HFF-Myc (cell line): ENCODE measurements around the gene PRR19.

ENCODE experiments used
- DNase-seq: peaks from one replicate; pipeline ENCODE4 v3.0.0-alpha.2; 2011; ENCODE audit warnings: low read depth; ENCODE audit errors: extremely low read depth
- H3K4me3 ChIP-seq: replicated peaks from 2 replicates; pipeline ENCODE4 v1.5.1; 2011; ENCODE audit warnings: low read depth, mild to moderate bottlenecking, control low read depth, low read length
- TF ChIP-seq, protein P1 (sequence below): IDR thresholded peaks from 2 replicates; pipeline ENCODE4 v1.5.1; 2012; ENCODE audit warnings: mild to moderate bottlenecking, low read depth, low read length, control low read depth; ENCODE audit errors: missing control alignments

Gene PRR19

DNA sequence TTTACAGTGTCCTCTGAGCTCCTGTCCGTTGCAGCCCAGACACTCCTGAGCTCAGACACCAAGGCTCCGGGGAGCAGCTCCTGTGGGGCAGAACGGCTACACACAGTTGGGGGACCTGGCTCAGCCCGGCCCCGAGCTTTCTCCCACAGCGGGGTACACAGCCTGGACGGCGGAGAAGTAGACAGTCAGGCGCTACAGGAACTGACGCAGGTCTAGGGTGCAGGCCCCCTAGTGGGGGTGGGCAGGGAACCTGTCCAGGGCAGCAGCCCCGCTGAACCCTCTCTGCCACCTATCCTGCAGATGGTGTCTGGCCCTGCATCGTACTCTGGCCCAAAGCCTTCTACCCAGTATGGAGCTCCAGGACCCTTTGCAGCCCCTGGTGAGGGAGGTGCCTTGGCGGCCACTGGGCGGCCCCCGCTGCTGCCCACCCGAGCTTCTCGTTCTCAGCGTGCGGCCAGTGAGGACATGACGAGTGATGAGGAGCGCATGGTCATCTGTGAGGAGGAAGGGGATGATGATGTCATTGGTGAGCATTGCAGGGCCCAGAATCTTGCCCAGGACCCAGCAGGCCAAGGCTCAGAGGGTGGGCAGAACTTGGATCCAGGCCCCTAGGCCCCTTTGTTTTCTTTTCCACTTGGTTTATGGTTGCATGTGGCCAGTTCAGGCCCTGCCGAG, 12.9 kb upstream of the PRR19 start:
- TF ChIP-seq, protein P1, sequence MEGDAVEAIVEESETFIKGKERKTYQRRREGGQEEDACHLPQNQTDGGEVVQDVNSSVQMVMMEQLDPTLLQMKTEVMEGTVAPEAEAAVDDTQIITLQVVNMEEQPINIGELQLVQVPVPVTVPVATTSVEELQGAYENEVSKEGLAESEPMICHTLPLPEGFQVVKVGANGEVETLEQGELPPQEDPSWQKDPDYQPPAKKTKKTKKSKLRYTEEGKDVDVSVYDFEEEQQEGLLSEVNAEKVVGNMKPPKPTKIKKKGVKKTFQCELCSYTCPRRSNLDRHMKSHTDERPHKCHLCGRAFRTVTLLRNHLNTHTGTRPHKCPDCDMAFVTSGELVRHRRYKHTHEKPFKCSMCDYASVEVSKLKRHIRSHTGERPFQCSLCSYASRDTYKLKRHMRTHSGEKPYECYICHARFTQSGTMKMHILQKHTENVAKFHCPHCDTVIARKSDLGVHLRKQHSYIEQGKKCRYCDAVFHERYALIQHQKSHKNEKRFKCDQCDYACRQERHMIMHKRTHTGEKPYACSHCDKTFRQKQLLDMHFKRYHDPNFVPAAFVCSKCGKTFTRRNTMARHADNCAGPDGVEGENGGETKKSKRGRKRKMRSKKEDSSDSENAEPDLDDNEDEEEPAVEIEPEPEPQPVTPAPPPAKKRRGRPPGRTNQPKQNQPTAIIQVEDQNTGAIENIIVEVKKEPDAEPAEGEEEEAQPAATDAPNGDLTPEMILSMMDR, result no peak
- no peak for DNase-seq
- H3K4me3 ChIP-seq, result no peak overlapping the region

DNA sequence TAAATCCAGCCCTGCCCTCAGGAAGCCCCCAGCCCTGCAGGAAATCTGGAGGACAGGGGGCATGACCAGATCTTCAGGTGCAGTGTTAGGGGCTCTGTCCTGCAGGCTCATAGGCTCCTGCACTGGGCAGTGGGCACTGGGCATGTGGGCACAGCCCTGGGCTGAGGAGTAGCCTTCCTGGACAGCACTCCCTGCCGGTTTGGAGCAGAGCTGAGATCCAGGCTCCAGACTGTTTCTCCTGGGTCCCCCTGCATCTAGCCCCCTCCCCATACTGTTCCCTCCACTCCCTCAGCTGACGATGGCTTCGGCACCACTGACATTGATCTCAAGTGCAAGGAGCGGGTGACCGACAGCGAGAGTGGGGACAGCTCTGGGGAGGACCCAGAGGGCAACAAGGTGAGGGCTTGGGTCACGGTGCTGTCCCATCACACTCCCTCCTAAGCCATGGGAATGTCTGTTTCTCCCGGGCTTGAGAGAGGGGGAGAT, 12.3 kb upstream of the PRR19 start:
- H3K4me3 ChIP-seq, result no peak overlapping the region
- TF ChIP-seq, protein P1, result no peak
- no peak for DNase-seq

DNA sequence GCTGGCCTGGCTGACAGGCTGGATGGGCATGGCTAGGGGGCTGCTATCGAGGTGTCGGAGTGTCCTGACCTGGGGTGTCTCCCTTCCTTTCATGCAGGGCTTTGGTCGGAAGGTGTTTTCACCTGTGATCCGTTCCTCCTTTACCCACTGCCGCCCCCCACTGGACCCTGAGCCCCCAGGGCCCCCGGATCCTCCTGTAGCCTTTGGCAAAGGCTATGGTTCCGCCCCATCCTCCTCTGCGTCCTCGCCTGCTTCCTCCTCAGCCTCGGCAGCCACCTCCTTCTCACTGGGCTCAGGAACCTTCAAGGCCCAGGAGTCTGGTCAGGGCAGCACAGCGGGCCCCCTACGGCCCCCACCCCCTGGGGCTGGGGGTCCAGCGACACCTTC, 11.8 kb upstream of the PRR19 start:
- DNase-seq, result no peak
- TF ChIP-seq, protein P1, result no peak
- H3K4me3 ChIP-seq, result no peak overlapping the region

DNA sequence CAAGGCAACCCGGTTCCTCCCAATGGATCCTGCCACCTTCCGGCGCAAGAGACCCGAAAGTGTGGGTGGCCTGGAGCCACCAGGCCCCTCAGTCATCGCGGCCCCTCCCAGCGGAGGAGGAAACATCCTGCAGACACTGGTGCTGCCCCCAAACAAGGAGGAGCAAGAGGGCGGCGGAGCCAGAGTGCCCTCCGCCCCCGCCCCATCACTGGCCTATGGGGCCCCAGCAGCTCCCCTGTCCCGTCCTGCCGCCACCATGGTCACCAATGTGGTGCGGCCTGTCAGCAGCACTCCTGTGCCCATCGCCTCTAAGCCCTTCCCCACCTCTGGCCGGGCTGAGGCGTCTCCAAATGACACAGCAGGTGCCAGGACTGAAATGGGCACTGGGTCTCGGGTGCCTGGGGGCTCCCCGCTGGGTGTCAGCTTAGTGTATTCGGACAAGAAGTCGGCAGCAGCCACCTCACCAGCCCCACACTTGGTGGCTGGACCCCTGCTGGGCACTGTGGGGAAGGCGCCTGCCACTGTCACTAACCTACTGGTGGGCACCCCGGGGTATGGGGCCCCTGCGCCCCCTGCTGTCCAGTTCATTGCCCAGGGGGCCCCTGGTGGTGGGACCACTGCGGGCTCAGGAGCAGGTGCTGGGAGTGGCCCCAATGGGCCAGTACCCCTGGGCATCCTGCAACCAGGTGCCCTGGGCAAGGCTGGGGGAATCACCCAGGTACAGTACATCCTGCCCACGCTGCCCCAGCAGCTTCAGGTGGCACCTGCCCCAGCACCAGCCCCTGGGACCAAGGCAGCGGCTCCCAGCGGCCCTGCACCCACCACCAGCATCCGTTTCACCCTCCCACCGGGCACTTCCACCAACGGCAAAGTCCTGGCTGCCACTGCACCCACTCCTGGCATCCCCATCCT, 11.2 kb upstream of the PRR19 start:
- TF ChIP-seq, protein P1, result peak; percentile 63
- DNase-seq, result no peak
- H3K4me3 ChIP-seq, result no peak overlapping the region

DNA sequence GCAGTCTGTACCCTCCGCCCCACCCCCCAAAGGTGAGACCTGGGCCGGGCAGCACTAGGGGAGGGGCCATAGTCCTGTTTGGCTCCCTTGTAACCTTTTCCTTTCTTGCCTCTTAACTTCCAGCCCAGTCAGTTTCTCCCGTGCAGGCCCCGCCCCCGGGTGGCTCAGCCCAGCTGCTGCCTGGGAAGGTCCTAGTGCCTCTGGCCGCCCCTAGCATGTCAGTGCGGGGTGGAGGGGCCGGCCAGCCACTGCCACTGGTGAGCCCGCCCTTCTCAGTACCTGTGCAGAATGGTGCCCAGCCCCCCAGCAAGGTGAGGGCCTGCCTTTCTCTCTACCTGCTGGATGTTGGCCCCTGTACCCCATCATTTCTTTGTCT, 10.5 kb upstream of the PRR19 start:
- DNase-seq, result no peak
- no peak overlapping the region for H3K4me3 ChIP-seq
- TF ChIP-seq, protein P1, result no peak

DNA sequence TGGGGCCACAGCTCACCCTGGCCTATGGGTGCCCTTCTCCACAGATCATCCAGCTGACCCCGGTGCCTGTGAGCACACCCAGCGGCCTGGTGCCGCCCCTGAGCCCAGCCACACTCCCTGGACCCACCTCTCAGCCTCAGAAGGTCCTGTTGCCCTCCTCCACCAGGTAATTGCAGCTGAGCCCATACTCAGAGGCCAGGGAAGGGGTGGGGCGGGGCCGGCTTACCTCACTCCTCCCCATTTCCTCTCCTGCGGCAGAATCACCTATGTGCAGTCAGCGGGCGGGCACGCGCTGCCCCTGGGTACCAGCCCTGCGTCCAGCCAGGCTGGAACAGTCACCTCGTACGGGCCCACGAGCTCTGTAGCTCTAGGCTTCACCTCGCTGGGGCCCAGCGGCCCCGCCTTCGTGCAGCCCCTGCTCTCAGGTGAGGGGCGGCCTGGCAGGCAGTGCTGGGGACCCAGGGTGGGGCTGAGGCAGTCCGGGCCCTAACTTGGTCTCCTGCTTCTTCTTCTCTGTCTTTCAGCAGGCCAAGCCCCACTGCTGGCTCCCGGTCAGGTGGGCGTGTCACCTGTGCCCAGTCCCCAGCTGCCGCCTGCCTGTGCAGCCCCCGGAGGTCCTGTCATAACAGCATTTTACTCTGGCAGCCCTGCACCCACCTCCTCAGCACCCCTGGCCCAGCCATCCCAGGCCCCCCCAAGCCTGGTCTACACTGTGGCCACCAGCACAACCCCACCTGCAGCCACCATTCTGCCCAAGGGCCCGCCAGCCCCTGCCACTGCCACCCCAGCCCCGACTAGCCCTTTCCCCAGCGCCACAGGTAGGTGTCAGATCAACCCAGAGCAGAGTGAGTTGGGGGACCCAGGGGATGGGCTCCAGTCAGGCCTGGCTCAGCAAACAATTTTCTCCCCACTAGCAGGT, 9.6 kb upstream of the PRR19 start:
- DNase-seq, result no peak
- H3K4me3 ChIP-seq, result no peak overlapping the region
- TF ChIP-seq, protein P1, result no peak
